Activated CD4-positive, alpha-beta T cell treated with anti-CD3 and anti-CD28 coated beads, Interleukin-2, amount 10 ng/mL, durations not matched to agents 7 days and 5 days (primary cell): ENCODE results near the gene HCN2. TPM values are rescaled to one million over a fixed set of nuclear protein-coding genes. Genes with fewer than 3 reads are reported as not detected.
A peak's percentile ranks its signal among the peaks of the same experiment; 100 is the strongest.
"Not testable (repeated sequence)": the region's sequence is repeated elsewhere in the genome, so short reads cannot be mapped to it uniquely, and the experiment has no call there.

Experiments used
- CTCF ChIA-PET: fragments of 350-600 bp; sonication (Branson Sonifier 250); formaldehyde crosslinking; loops from one replicate; lab custom pipeline; 2021; ENCODE audit warnings: antibody characterized with exemption; lab: Charles Lee
- POLR2A ChIA-PET: fragments of 350-600 bp; sonication (Branson Sonifier 250); formaldehyde crosslinking; loops from one replicate; lab custom pipeline; 2021; ENCODE audit warnings: antibody characterized with exemption; lab: Charles Lee
- DNase-seq: peaks from one replicate; pipeline ENCODE4 v3.0.0-alpha.2; 2020
- H3K27ac Mint-ChIP-seq: one replicate; pipeline ENCODE4 v1.8.0; 2021; ENCODE audit warnings: mild to moderate bottlenecking, moderate library complexity, mixed read lengths
- H3K27me3 Mint-ChIP-seq: one replicate; pipeline ENCODE4 v1.8.0; 2021; ENCODE audit warnings: mixed read lengths
- H3K36me3 Mint-ChIP-seq: one replicate; pipeline ENCODE4 v1.8.0; 2021; ENCODE audit warnings: low read depth, mixed read lengths
- H3K4me1 Mint-ChIP-seq: one replicate; pipeline ENCODE4 v1.8.0; 2021; ENCODE audit warnings: mixed read lengths
- H3K4me3 Mint-ChIP-seq: one replicate; pipeline ENCODE4 v1.8.0; 2021; ENCODE audit warnings: mild to moderate bottlenecking, moderate library complexity, mixed read lengths
- H3K9me3 Mint-ChIP-seq: one replicate; pipeline ENCODE4 v1.8.0; 2021; ENCODE audit warnings: mixed read lengths
- total RNA-seq, 2 experiments: library from RNA; stranded (reverse); gene quantifications; one replicate each; pipeline ENCODE4 v1.2.3, GENCODE V29; 2021

Gene HCN2
- total RNA-seq, 2 experiments from 2014 or later = 2.6 to 3.2 TPM

DNA sequence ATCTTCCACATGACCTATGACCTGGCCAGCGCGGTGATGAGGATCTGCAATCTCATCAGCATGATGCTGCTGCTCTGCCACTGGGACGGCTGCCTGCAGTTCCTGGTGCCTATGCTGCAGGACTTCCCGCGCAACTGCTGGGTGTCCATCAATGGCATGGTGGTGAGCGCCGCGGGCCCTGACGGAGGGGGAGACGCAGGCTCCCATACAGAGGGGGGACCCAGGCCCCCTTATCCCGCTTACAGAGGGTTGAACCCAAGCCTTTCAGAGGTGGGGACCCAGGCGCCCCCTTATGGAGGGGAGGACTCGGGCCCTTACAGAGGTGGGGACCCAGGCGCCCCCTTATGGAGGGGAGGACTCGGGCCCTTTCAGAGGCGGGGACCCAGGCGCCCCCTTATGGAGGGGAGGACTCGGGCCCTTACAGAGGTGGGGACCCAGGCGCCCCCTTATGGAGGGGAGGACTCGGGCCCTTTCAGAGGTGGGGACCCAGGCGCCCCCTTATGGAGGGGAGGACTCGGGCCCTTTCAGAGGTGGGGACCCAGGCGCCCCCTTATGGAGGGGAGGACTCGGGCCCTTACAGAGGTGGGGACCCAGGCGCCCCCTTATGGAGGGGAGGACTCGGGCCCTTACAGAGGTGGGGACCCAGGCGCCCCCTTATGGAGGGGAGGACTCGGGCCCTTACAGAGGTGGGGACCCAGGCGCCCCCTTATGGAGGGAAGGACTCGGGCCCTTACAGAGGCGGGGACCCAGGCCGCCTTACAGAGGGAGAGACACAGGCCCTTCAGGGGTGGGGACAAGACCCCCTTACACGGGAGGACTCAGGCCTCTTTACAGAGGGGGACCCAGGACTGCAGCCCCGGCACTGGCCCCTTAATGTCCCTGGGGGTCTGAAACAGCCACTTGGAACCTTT lies 15.6 kb downstream of the HCN2 start:
- H3K36me3 Mint-ChIP-seq, H3K9me3 Mint-ChIP-seq, POLR2A ChIA-PET, DNase-seq, H3K27me3 Mint-ChIP-seq, H3K4me3 Mint-ChIP-seq, H3K27ac Mint-ChIP-seq, H3K4me1 Mint-ChIP-seq: not testable (repeated sequence)
- CTCF ChIA-PET = interaction anchor here (0.6 kb wide), 1 partner anchor 55 kb away, joined by 3 read pairs; no protein-coding TSS in a partner anchor

DNA sequence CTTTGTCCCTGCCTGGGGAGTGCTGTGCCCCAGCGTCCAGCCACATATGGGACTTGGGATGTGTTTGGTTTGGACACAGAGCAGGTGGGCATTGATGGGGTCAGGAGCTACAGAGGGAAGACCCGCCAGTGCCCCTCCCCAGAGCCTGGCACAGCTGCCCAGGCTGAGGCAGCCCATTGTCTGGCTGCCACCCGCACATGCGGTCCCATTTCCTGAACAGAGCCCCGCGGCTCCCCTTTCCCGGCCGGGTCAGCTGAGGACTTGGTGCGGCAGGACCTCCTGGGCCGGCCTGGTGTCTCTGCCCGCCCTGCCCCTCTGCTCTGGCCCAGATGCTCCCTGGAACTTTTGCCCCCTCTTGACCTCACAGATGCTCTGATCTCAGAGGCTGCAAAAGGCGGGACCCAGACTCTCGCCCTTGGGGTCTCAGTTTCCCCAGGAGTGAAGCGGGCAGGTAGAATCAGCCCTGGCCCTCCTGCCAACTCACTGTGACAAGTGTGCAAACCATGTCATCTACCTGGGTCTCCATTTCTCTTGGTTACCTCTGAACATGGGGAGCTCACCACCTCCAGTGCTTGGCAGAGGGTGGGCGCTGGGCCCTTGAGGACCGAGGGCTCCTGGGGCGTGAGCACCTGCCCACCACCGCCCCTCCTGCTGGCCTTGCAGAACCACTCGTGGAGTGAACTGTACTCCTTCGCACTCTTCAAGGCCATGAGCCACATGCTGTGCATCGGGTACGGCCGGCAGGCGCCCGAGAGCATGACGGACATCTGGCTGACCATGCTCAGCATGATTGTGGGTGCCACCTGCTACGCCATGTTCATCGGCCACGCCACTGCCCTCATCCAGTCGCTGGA lies 17.8 kb downstream of the HCN2 start:
- Mint-ChIP-seq H3K4me1 (peaks cover 16% of the 10 kb centered on the region), H3K4me3 (no peak overlapping the region), H3K27ac (no peak overlapping the region), H3K9me3 (no peaks in the 10 kb centered on the region), H3K36me3 (peaks cover 1% of the 10 kb centered on the region), H3K27me3 (no peaks in the 10 kb centered on the region)
- ChIA-PET POLR2A (no interaction called here), CTCF (interaction anchor here (0.9 kb wide), 1 partner anchor 10 kb away, joined by 3 read pairs; no protein-coding TSS in a partner anchor)
- DNase-seq = no peak

DNA sequence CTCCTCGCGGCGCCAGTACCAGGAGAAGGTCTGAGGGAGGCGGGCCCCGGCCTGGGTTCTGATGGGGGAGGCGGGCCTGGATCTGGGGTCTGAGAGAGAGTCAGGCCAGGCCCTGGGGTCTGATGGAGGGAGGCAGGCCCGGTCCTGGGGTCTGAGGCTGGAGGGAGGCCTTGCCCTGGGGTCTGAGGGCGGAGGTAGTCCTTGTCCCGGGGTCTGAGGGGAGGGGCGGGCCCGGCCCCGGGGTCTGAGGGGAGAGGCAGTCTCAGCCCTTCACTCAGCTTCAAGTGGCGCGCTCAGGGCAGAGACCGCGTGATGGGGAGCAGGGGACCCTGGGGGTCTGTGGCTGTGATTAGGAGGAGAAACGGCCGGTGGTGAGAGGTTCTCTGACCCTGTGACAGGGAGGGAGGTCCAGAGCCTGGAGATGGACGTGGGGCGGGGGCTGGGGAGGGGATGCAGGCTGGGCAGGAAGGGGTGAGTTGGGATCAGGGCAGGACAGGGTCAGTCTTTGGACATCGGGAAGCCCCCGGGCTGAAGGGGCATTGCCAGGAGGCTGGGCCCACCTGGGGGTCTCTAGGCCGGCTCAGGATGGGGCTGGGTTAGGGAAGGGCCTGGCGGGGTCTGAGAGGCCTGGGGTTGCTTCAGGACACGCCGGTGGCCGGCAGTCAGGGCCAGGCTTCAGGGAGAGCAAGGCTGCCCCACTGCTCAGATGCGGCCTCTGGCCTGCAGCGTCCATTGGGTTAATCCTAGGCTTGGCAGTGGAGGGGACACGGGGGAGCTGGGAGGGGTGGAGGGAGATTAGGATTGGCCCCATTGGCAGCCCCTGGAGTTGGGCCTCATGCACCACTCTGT lies 18.7 kb downstream of the HCN2 start:
- DNase-seq = no peak
- no peak overlapping the region for H3K4me3 Mint-ChIP-seq
- peaks cover 18% of the 10 kb centered on the region for H3K4me1 Mint-ChIP-seq
- POLR2A ChIA-PET = no interaction called here
- H3K9me3 Mint-ChIP-seq = no peaks in the 10 kb centered on the region
- peaks cover 1% of the 10 kb centered on the region for H3K36me3 Mint-ChIP-seq
- no peaks in the 10 kb centered on the region for H3K27me3 Mint-ChIP-seq
- CTCF ChIA-PET = no interaction called here
- no peak overlapping the region for H3K27ac Mint-ChIP-seq

DNA sequence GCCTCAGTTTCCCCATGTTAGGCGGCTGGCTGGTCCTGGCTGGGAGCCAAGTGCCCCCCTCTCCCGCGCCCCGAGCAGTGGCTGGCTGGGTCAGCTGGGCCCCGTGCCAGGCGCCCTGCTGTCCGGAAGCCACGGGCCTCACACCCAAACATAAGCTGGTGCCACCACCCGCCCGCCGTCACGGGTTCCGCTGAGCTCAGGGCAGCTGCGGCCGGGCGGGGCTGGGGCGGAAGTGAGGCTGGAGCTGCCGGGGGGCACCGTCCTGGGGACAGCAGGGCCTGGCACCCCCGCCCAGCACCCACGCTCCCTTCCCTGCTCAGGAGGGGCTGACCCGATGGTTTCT lies 19.3 kb downstream of the HCN2 start:
- POLR2A ChIA-PET = no interaction called here
- no peaks in the 10 kb centered on the region for H3K27me3 Mint-ChIP-seq
- no peaks in the 10 kb centered on the region for H3K9me3 Mint-ChIP-seq
- H3K4me3 Mint-ChIP-seq = no peak overlapping the region
- H3K27ac Mint-ChIP-seq = no peak overlapping the region
- CTCF ChIA-PET = no interaction called here
- H3K36me3 Mint-ChIP-seq = peaks cover 1% of the 10 kb centered on the region
- DNase-seq = no peak
- peaks cover 18% of the 10 kb centered on the region for H3K4me1 Mint-ChIP-seq

DNA sequence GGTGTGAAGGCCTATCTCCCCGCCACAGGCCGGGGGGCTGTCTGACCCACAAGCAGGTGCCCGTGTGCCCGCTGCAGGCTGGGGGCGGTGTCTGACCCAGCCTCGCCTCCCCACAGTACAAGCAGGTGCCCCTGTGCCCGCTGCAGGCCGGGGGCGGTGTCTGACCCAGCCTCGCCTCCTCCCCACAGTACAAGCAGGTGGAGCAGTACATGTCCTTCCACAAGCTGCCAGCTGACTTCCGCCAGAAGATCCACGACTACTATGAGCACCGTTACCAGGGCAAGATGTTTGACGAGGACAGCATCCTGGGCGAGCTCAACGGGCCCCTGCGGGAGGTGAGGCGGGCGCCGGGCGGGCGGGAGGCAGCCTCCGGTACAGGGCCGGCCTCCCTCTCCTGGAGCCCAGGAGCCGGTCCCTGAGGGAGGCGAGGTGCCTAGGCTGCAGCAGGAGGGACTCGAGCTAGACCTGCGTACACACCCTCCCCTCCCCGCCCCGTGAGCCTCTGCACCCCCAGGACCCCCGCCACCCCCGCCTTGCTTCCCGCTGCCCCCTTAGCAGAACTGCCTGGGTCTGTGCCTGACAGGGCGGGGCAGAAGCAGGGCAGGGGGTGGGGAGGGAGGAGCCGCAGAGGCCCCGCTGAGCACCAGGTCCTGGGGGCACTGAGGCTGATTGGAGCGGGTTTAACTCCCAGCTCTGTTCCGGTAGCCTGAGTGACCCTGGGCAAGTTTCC lies 20.6 kb downstream of the HCN2 start:
- DNase-seq = peak; percentile 64
- Mint-ChIP-seq H3K9me3 (no peaks in the 10 kb centered on the region), H3K4me3 (peak overlapping the region; percentile 84), H3K27ac (peak overlapping the region; percentile 96), H3K27me3 (no peaks in the 10 kb centered on the region), H3K36me3 (peaks cover 11% of the 10 kb centered on the region), H3K4me1 (peaks cover 18% of the 10 kb centered on the region)
- CTCF ChIA-PET = interaction anchor here (1.5 kb wide), 1 partner anchor 22 kb away, joined by 4 read pairs; no protein-coding TSS in a partner anchor
- POLR2A ChIA-PET = no interaction called here

DNA sequence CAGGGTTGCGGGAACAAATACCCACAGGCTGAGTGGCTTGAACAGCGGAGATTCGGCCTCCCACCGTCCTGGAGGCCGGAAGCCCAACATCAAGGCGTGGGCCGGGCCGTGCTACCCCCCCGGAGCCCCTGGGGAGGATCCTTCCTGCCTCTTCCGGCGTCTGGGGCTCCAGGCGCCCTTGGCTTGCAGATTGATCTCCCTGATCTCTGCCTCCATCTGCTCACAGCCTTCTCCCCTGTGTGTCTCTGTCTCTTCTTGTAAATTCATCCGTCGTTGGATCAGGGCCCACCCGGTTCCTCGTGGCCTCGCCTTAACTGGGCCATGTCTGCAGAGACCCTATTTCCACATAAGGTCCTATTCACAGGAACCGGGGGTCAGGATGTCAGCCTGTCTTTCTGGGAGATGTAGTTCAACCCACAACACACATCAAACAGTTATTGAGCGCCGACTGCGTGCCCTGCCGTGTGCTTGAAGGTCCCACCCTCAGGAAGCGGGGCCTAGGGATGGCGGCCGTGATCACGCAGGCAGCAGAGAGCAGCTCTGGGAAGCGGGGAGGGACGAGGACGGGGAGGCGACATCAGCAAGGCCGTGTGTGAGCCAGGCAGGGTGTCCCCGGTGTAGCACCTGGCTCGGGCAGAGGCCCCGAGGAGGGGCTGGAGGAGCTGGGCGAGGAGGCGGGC lies 21.3 kb downstream of the HCN2 start:
- peak; percentile 74 for DNase-seq
- Mint-ChIP-seq H3K36me3 (peaks cover 16% of the 10 kb centered on the region), H3K4me3 (peak overlapping the region; percentile 84), H3K4me1 (peaks cover 21% of the 10 kb centered on the region), H3K27ac (peak overlapping the region; percentile 96), H3K27me3 (no peaks in the 10 kb centered on the region), H3K9me3 (no peaks in the 10 kb centered on the region)
- CTCF ChIA-PET = interaction anchor here (0.6 to 1.5 kb wide), 2 partner anchors 9 to 22 kb away, joined by 3 to 4 read pairs; no protein-coding TSS in a partner anchor
- POLR2A ChIA-PET = no interaction called here

DNA sequence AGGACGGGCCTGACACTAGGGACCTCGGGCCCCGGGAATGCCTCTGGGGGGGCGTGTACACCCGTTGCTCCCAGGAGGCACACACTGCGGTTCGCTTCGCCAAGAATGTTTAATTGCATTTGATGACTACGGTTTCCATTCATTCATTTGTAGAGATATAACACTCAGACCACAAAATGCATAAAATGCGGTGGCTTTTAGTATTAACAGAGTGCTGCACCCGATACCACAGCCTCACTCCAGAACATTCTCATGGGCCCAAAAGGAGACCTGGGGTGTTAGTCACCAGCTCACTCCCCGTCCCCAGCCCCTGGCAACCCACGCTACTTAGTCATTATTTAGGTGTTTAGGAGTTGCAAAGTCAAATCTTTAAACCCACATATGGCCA lies 21.8 kb downstream of the HCN2 start:
- Mint-ChIP-seq H3K27ac (peak overlapping the region; percentile 96), H3K36me3 (peaks cover 16% of the 10 kb centered on the region), H3K4me1 (peaks cover 21% of the 10 kb centered on the region), H3K9me3 (no peaks in the 10 kb centered on the region), H3K27me3 (no peaks in the 10 kb centered on the region), H3K4me3 (peak overlapping the region; percentile 84)
- CTCF ChIA-PET = interaction anchor here (0.6 kb wide), 1 partner anchor 10 kb away, joined by 3 read pairs; no protein-coding TSS in a partner anchor
- DNase-seq = peak; percentile 26
- POLR2A ChIA-PET = no interaction called here

DNA sequence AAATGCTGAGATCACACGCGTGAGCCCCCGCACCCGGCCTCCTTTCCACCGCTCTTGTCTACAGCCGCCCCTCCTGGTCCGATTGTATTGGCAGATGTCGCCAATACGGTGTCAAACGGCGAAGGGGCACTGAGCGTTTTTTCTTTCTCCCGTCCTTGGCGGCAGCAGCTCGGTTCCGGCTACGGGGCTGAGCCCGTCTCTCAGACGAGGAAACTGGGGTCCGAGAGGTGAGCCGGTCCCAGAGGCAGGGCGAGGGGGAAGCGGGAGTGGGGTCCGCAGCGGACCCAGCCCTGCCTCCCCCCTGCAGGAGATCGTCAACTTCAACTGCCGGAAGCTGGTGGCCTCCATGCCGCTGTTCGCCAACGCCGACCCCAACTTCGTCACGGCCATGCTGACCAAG lies 23.3 kb downstream of the HCN2 start:
- ChIA-PET CTCF (interaction anchor here (0.6 kb wide), 1 partner anchor 133 kb away, joined by 4 read pairs; no protein-coding TSS in a partner anchor), POLR2A (no interaction called here)
- Mint-ChIP-seq H3K4me3 (no peak overlapping the region), H3K4me1 (peaks cover 21% of the 10 kb centered on the region), H3K27ac (no peak overlapping the region), H3K27me3 (no peaks in the 10 kb centered on the region), H3K9me3 (no peaks in the 10 kb centered on the region), H3K36me3 (peaks cover 16% of the 10 kb centered on the region)
- DNase-seq = no peak

DNA sequence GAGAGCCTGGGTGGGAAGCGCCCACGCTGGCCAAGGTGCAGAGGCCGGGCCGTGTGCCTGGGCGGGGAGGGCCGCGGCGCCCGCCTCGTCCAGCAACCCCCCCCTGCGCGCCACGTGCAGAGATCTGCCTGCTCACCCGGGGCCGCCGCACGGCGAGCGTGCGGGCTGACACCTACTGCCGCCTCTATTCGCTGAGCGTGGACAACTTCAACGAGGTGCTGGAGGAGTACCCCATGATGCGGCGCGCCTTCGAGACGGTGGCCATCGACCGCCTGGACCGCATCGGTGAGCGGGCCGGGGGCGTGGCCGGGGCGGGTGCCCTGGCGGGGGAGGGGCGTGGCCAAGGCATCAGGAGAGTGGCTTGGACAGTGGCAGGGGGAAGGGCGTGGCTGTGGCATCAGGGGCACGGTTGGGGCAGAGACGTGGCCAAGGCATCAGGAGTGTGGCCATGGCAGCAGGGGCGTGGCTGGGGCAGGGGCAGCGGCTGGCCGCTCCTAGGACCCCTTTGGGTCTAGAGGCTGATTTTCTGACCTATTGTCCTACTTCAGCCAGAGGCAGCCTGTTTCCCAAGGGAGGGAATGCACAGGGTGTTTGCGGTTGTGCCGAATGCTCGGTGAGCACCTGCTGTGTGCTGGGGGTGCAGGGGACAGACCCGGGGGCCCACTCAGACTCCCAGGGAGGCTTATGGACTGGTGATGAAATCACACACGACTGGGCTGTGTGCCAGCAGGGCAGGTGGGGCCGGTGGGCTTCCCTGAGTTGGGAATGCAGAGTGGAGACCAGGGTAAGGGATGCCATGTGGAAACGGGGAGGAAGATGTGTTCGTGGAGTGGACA lies 24.3 kb downstream of the HCN2 start:
- Mint-ChIP-seq H3K27ac (peak overlapping the region; percentile 60), H3K9me3 (no peaks in the 10 kb centered on the region), H3K27me3 (no peaks in the 10 kb centered on the region), H3K4me1 (peaks cover 21% of the 10 kb centered on the region), H3K4me3 (no peak overlapping the region), H3K36me3 (peaks cover 20% of the 10 kb centered on the region)
- ChIA-PET CTCF (no interaction called here), POLR2A (no interaction called here)
- no peak for DNase-seq

DNA sequence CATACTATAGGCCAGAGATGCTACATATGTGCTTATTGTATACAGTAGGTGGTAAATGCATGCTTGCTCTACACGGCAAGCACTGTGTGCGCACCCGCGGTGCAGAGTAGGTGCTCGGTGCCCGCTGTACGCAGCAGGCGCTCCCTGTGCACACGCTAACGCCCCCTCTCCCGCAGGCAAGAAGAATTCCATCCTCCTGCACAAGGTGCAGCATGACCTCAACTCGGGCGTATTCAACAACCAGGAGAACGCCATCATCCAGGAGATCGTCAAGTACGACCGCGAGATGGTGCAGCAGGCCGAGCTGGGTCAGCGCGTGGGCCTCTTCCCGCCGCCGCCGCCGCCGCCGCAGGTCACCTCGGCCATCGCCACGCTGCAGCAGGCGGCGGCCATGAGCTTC lies 25.9 kb downstream of the HCN2 start:
- H3K9me3 Mint-ChIP-seq = no peaks in the 10 kb centered on the region

More for the DNA sequence above, 25.9 kb downstream of the HCN2 start:
- POLR2A ChIA-PET = no interaction called here
- DNase-seq = no peak
- peak overlapping the region; percentile 31 for H3K27ac Mint-ChIP-seq
- no peaks in the 10 kb centered on the region for H3K27me3 Mint-ChIP-seq
- peaks cover 27% of the 10 kb centered on the region for H3K36me3 Mint-ChIP-seq
- CTCF ChIA-PET = no interaction called here
- H3K4me1 Mint-ChIP-seq = peaks cover 15% of the 10 kb centered on the region
- no peak overlapping the region for H3K4me3 Mint-ChIP-seq
